Right cardiac atrium (tissue), 5 donors: Measurements from ENCODE around the gene FBXO5. TPM values are rescaled to one million over a fixed set of nuclear protein-coding genes. Genes with fewer than 3 reads are reported as not detected.
"Not testable (repeated sequence)": the region's sequence is repeated elsewhere in the genome, so short reads cannot be mapped to it uniquely, and the experiment has no call there.

Experiments
- ATAC-seq, 2 donors: fragments of 200-7000 bp; cut with Tn5 transposase; one replicate each; pipeline versions ENCODE4 v1.8.0 to v1.9.1; 2020; ENCODE audit warnings: moderate library complexity in 2 of 2, mild to moderate bottlenecking in 1 of 2
- DNase-seq, 3 donors: peaks; one replicate each; pipeline ENCODE4 v3.0.0-alpha.2; 2020
- H3K27ac ChIP-seq: one replicate; pipeline ENCODE4 v1.5.1; 2013; ENCODE audit warnings: mild to moderate bottlenecking, low read length, control low read depth, moderate library complexity
- H3K27me3 ChIP-seq: one replicate; pipeline ENCODE4 v1.6.1; 2013; ENCODE audit not compliant: control insufficient read depth, insufficient read depth
- H3K4me1 ChIP-seq: one replicate; pipeline ENCODE4 v1.6.1; 2013; ENCODE audit warnings: low read length; ENCODE audit not compliant: control insufficient read depth, insufficient read depth
- H3K4me3 ChIP-seq: one replicate; pipeline ENCODE4 v1.5.1; 2013; ENCODE audit warnings: low read length, control low read depth
- H3K9me3 ChIP-seq: one replicate; pipeline ENCODE4 v1.6.1; 2013; ENCODE audit warnings: low read length; ENCODE audit not compliant: control insufficient read depth
- WGBS: extraction: QIAGEN DNeasy Blood & Tissue Kit; methylation state at CpG from one replicate; pipeline ENCODE4 v1.1.7; 2013; 5-methylcytosine and 5-hydroxymethylcytosine counted together
- intact Hi-C, 4 donors: fragments of 100-400 bp; cut with DNase I; formaldehyde crosslinking; loops; one replicate each; pipeline versions ENCODE4 v1.11.0 to v1.14.0; 2022 to 2023
- polyA plus RNA-seq: library from polyadenylated mRNA; stranded (reverse); fragments of 200-250 nt; gene quantifications from one replicate; pipeline ENCODE4 v1.2.3, GENCODE V29; 2013
- total RNA-seq, 4 donors: library from RNA; stranded (reverse); fragmentation: NEBNext Ultra II Directional; extraction: Animal tissue kit (Norgen Biotek cat#: 25700); gene quantifications; one replicate each; pipeline ENCODE4 v1.2.1, GENCODE V29; 2021
- donor health status: healthy with polysubstance abuse.
- donor health status: DM: no; HTN: yes; CAD: no.
- donor health status: DM: no; HTN: no; CAD: no.
- donor health status: DM: no; HTN: yes; CAD: no; lungs with severe emphysema.
- donor health status: DM: yes; HTN: yes; CAD: no.

Gene FBXO5
- total and polyA plus RNA-seq, 5 donors = 1.0 to 3.5 (median 2.6) TPM

DNA sequence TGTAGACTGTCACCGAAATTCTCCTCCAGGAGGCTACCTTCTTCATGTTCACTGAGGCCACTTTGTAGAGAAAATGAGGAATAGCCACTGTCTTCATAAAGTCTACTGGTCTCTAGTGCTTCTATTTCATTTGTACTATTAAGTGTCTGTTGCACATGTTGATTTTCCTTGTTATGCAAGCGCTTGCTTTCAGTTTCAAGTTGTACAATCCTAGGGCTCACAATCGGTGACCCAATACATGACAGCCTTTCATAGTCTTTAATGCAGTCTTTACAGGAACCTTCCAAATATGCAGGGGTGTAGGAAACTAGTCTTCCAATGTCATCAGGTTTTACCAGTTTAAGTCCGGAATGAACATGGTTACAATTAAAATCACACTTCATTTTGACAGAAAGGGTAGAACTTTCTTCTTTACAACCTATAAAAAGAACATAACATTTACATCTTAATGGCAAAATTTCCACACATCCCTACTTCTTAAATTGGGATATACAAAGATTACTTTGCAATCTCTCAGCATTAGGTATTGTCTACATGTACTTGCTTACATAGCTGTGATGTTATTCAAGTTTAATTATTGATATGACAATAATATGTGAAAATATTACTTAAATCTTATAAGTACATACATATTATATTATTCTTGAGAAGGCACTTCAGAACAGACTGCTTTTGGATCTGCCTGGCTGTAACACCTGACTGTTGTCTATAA, 7.5 kb downstream of the FBXO5 start:
- H3K27ac ChIP-seq = no peak overlapping the region

GRCh38 chr6:152973916-152974315, 8.9 kb downstream of the FBXO5 start:
- ATAC-seq = no peak
- Histone ChIP-seq H3K9me3 (no peaks in the 10 kb centered on the region), H3K4me1 (no peaks in the 10 kb centered on the region), H3K27ac (no peak overlapping the region), H3K27me3 (no peaks in the 10 kb centered on the region), H3K4me3 (no peak overlapping the region)
- 91% methylated on average over 1 of the region's 1 CpG for WGBS
- no peak for DNase-seq
- intact Hi-C loops = no loop called here

More for the DNA sequence above, 7.5 kb downstream of the FBXO5 start:
- no peaks in the 10 kb centered on the region for H3K4me1 ChIP-seq
- H3K9me3 ChIP-seq = no peaks in the 10 kb centered on the region
- ATAC-seq (peak in 1 of 2 donors; percentile 40), DNase-seq (no peak)
- WGBS = 87% methylated on average over 4 of the region's 4 CpGs
- H3K4me3 ChIP-seq = no peak overlapping the region
- H3K27me3 ChIP-seq = no peaks in the 10 kb centered on the region
- intact Hi-C loops = no loop called here

- no peak for ATAC-seq
- no peaks in the 10 kb centered on the region for H3K4me1 ChIP-seq
- no peak overlapping the region for H3K4me3 ChIP-seq
- no peak for DNase-seq
- no peaks in the 10 kb centered on the region for H3K27me3 ChIP-seq
- no peaks in the 10 kb centered on the region for H3K9me3 ChIP-seq
- intact Hi-C loops = no loop called here
- H3K27ac ChIP-seq = no peak overlapping the region
- WGBS = 96% methylated on average over 6 of the region's 6 CpGs
Observed at GRCh38 chr6:152969688-152970418, 13.0 kb downstream of the FBXO5 start.

GRCh38 chr6:152966168-152966894, 16.5 kb downstream of the FBXO5 start:
- DNase-seq, H3K9me3 ChIP-seq, intact Hi-C loops, H3K4me1 ChIP-seq, H3K27ac ChIP-seq, ATAC-seq, H3K27me3 ChIP-seq, H3K4me3 ChIP-seq: not testable (repeated sequence)
- 86% methylated on average over 15 of the region's 15 CpGs for WGBS

DNA sequence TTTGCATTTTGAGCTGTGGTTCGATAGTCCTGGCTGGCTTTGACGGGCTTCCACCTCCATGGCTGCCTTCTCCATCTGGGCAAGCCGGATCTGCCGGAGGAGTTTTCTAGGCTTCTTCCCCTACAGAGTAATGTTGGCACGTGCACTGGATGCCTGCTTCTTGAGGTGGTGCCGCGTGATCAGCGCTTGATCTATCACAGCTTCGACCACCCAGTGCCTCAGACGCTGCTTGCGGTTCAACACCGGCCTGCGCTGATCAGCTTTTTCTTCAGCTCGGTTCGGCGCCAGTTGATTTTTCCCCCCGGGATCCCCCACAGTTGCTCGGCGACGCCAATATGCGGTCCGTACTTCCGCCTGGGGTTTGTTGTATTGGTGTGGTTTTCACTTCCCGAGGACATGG, 23.5 kb downstream of the FBXO5 start:
- H3K9me3 ChIP-seq = no peaks in the 10 kb centered on the region
- intact Hi-C loops = loop anchor here in 1 of 4 donors (10.0 kb wide), 1 partner anchor 65 kb away; no protein-coding TSS in a partner anchor
- WGBS = 93% methylated on average over 24 of the region's 24 CpGs
- H3K27ac ChIP-seq = no peak overlapping the region
- H3K4me1 ChIP-seq = no peaks in the 10 kb centered on the region
- ATAC-seq = no peak
- DNase-seq = no peak
- no peak overlapping the region for H3K4me3 ChIP-seq
- H3K27me3 ChIP-seq = no peaks in the 10 kb centered on the region

DNA sequence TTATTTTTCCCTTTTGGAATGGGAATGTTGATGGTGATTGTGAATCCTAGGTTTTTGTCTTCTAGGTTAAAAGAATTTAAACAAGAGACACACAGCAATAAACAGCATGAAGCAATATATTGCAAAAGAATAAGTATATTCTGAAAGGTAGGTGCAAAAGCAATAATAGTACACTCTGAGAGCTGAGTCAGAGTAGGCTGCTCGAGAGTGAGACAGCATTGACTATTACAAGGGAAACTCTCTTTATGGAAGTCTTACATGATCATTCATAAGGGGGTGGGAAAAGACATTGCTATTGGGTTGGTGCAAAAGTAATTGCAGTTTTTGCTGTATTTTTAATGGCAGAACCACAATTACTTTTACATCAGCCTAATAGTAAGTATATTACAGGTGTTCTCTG, 25.0 kb downstream of the FBXO5 start:
- 66% methylated on average over 1 of the region's 1 CpG for WGBS
- no peak for ATAC-seq

DNA sequence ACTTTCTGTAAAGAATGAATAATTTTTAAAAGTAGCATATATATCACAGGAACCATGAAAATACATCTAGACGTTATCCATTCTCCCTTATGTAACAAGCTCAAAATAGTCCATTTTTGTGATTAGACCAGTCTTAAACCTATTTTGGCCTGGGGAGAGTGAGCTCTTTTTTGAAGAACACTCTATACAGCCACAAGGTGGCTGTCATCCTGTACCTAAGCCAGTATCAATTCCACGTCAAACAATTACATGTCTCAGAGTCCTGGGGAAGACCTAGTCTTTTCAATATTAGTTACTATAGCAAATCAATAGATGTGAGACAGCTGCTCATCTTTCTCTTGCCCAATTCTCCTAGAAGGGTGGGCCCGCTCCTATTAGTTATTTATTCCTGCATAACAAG, 28.4 kb downstream of the FBXO5 start:
- ATAC-seq (no peak), DNase-seq (no peak)
- no peak overlapping the region for H3K4me3 ChIP-seq
- no peak overlapping the region for H3K27ac ChIP-seq
- 63% methylated on average over 3 of the region's 3 CpGs for WGBS
- no peaks in the 10 kb centered on the region for H3K9me3 ChIP-seq
- H3K27me3 ChIP-seq = no peaks in the 10 kb centered on the region
- H3K4me1 ChIP-seq = no peaks in the 10 kb centered on the region
- intact Hi-C loops = loop anchor here in 1 of 4 donors (10.0 kb wide), 1 partner anchor 70 kb away; no protein-coding TSS in a partner anchor

More for the DNA sequence above, 25.0 kb downstream of the FBXO5 start:
- Histone ChIP-seq H3K27me3 (no peaks in the 10 kb centered on the region), H3K9me3 (no peaks in the 10 kb centered on the region), H3K27ac (no peak overlapping the region), H3K4me3 (no peak overlapping the region), H3K4me1 (no peaks in the 10 kb centered on the region)
- intact Hi-C loops = loop anchor here in 1 of 4 donors (10.0 kb wide), 1 partner anchor 67 kb away; no protein-coding TSS in a partner anchor
- DNase-seq = no peak

GRCh38 chr6:152952866-152953509, 29.9 kb downstream of the FBXO5 start:
- WGBS = 70% methylated on average over 7 of the region's 7 CpGs
- H3K27ac ChIP-seq = no peak overlapping the region
- H3K9me3 ChIP-seq = no peaks in the 10 kb centered on the region
- ATAC-seq (no peak), DNase-seq (no peak)
- H3K4me3 ChIP-seq = no peak overlapping the region
- no peaks in the 10 kb centered on the region for H3K27me3 ChIP-seq
- H3K4me1 ChIP-seq = no peaks in the 10 kb centered on the region
- intact Hi-C loops = loop anchor here in 1 of 4 donors (10.0 kb wide), 1 partner anchor 72 kb away; no protein-coding TSS in a partner anchor

DNA sequence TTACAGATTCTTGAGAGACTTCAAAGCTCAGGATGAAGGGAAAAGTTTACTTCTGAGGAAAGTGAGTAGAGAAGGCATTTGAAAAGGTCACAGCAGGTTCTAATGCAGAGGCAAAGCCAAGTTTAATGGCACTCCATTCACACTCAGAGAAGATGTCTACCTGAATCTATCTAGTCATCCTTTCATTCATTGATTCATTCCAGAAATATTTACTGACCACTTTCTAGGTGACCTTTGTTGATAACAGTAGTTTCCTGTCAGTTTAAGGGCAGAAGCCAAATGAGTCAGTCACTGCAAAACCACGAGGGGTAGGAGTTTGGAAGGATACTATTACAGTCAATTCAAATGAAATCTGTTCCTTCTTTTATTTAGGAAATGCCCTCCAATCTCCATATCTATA, 30.8 kb downstream of the FBXO5 start:
- H3K4me1 ChIP-seq = no peaks in the 10 kb centered on the region
- no peaks in the 10 kb centered on the region for H3K9me3 ChIP-seq
- intact Hi-C loops = loop anchor here in 1 of 4 donors (10.0 kb wide), 1 partner anchor 73 kb away; no protein-coding TSS in a partner anchor
- DNase-seq (no peak), ATAC-seq (no peak)
- WGBS = 5% methylated on average over 1 of the region's 1 CpG
- no peak overlapping the region for H3K4me3 ChIP-seq
- no peak overlapping the region for H3K27ac ChIP-seq
- no peaks in the 10 kb centered on the region for H3K27me3 ChIP-seq

DNA sequence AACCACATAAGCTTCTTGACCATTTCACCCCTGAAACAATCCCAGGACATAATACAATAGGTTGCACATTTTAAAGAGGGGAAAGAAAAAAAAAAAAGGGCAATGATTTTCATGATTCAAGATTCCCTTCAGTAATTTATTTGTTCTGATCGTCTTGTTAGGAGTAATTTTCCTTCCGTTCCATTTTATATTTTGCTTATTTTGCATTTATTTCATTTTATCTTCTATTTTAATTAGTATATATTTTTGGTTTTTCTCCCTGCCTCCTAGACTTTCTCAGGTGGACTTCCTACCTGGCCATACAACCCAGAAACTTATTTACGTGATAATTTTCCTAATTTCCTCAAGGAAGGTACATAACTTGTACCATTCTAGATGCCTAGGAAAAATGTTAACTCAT, 32.6 kb downstream of the FBXO5 start:
- Histone ChIP-seq H3K9me3 (no peaks in the 10 kb centered on the region), H3K27ac (no peak overlapping the region), H3K4me3 (no peak overlapping the region), H3K27me3 (no peaks in the 10 kb centered on the region), H3K4me1 (no peaks in the 10 kb centered on the region)
- WGBS = 79% methylated on average over 3 of the region's 3 CpGs
- intact Hi-C loops = loop anchor here in 1 of 4 donors (10.0 kb wide), 1 partner anchor 75 kb away; no protein-coding TSS in a partner anchor
- ATAC-seq (no peak), DNase-seq (no peak)
